MCF 10A (cell line): ENCODE measurements around the gene ZDHHC11. TPM values are rescaled to one million over a fixed set of nuclear protein-coding genes. Genes with fewer than 3 reads are reported as not detected.
"Not testable (repeated sequence)": the region's sequence is repeated elsewhere in the genome, so short reads cannot be mapped to it uniquely, and the experiment has no call there.

Experiments used
- BruUV-seq: library from RNA; stranded (reverse); fragments of 400-500 nt; replicated peaks from 2 replicates; lab custom pipeline; 2021; lab: Mats Ljungman, UMichigan
- CTCF ChIA-PET: fragments of 300-600 bp; sonication (Branson Sonifier 250); formaldehyde crosslinking; extraction: SDS; loops from one replicate; lab custom pipeline; 2021; ENCODE audit warnings: antibody characterized with exemption, inconsistent platforms; lab: Yijun Ruan, JAX
- POLR2A ChIA-PET: fragments of 300-600, 350-650 bp; sonication (Branson Sonifier 250); formaldehyde crosslinking; extraction: SDS; loops from one replicate; lab custom pipeline; 2020; ENCODE audit warnings: antibody characterized with exemption, inconsistent platforms; lab: Yijun Ruan, JAX
- DNase-seq: peaks from one replicate; pipeline ENCODE4 v3.0.0-alpha.2; 2018; ENCODE audit not compliant: unreplicated experiment
- H3K27ac Mint-ChIP-seq: one replicate; pipeline ENCODE4 v1.8.0; 2022; ENCODE audit warnings: mild to moderate bottlenecking, low read depth, mixed read lengths; ENCODE audit not compliant: unreplicated experiment
- H3K27me3 Mint-ChIP-seq: one replicate; pipeline ENCODE4 v1.8.0; 2022; ENCODE audit warnings: mixed read lengths; ENCODE audit not compliant: insufficient read depth, unreplicated experiment
- H3K36me3 Mint-ChIP-seq: one replicate; pipeline ENCODE4 v1.8.0; 2022; ENCODE audit warnings: mild to moderate bottlenecking, moderate library complexity, mixed read lengths; ENCODE audit not compliant: insufficient read depth, unreplicated experiment
- H3K4me1 Mint-ChIP-seq: one replicate; pipeline ENCODE4 v1.8.0; 2022; ENCODE audit warnings: mixed read lengths; ENCODE audit not compliant: insufficient read depth, unreplicated experiment
- H3K4me3 Mint-ChIP-seq: one replicate; pipeline ENCODE4 v1.8.0; 2022; ENCODE audit warnings: mild to moderate bottlenecking, moderate library complexity, mixed read lengths; ENCODE audit not compliant: unreplicated experiment
- H3K9me3 Mint-ChIP-seq: one replicate; pipeline ENCODE4 v1.8.0; 2022; ENCODE audit warnings: mixed read lengths; ENCODE audit not compliant: unreplicated experiment
- intact Hi-C: fragments of 100-400 bp; cut with micrococcal nuclease; formaldehyde crosslinking; loops from 2 replicates; pipeline ENCODE4 v1.14.1; 2022
- total RNA-seq: library from RNA; stranded (reverse); gene quantifications from 2 replicates; pipeline ENCODE4 v1.2.3, GENCODE V29; 2022
- TF ChIP-seq, protein P1 (sequence below): fragments of 200-600 bp; IDR thresholded peaks from one replicate; pipeline ENCODE4 v1.8.0; 2022; ENCODE audit warnings: antibody characterized with exemption, mild to moderate bottlenecking; ENCODE audit not compliant: unreplicated experiment

Gene ZDHHC11
- total RNA-seq, 1 experiment from 2014 or later = 2.0 TPM

DNA sequence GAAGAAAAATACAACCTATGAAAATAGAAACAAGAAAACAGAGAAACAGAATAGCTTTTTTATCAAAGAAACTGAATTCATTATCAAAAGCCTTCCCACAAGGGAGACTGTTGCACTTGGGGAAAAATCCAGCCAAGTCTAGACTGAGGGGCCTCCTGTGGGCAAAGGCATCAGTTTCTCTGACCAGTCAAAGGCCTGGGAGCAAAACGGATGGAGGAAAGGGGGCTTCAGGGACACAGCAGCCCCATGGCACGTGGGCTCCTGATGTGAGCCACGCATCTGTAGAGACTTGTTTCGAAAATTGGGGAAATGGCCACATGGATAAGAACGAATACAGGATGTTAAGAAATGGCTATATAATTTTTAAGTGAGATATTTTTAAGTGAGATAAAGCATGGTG, 87.4 kb downstream of the ZDHHC11 start:
- no TSS peak for BruUV-seq
- ChIA-PET CTCF (no interaction called here), POLR2A (interaction anchor here (0.7 kb wide), 1 partner anchor 150 kb away, joined by 3 read pairs; no protein-coding TSS in a partner anchor)

DNA sequence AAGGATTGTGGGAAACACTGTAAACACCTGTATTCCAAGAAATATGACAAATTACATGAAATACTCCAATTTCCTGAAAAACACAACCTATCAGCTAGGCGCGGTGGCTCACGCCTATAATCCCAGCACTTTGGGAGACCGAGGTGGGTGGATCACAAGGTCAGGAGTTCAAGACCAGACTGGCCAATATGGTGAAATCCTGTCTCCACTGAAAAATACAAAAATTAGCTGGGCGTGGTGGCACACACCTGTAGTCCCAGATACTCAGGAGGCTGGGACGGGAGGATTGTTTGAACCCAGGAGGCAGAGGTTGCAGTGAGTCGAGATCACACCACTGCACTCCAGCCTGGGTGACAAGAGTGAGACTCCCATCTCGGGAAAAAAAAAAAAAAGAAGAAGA, 87.8 kb downstream of the ZDHHC11 start:
- DNase-seq = not testable (repeated sequence)

More for the DNA sequence above, 87.4 kb downstream of the ZDHHC11 start:
- Mint-ChIP-seq H3K4me1 (no peaks in the 10 kb centered on the region), H3K36me3 (no peaks in the 10 kb centered on the region), H3K9me3 (no peaks in the 10 kb centered on the region), H3K4me3 (no peak overlapping the region), H3K27ac (no peak overlapping the region), H3K27me3 (no peaks in the 10 kb centered on the region)
- no peak for DNase-seq
- intact Hi-C loops = no loop called here
- TF ChIP-seq, protein P1, sequence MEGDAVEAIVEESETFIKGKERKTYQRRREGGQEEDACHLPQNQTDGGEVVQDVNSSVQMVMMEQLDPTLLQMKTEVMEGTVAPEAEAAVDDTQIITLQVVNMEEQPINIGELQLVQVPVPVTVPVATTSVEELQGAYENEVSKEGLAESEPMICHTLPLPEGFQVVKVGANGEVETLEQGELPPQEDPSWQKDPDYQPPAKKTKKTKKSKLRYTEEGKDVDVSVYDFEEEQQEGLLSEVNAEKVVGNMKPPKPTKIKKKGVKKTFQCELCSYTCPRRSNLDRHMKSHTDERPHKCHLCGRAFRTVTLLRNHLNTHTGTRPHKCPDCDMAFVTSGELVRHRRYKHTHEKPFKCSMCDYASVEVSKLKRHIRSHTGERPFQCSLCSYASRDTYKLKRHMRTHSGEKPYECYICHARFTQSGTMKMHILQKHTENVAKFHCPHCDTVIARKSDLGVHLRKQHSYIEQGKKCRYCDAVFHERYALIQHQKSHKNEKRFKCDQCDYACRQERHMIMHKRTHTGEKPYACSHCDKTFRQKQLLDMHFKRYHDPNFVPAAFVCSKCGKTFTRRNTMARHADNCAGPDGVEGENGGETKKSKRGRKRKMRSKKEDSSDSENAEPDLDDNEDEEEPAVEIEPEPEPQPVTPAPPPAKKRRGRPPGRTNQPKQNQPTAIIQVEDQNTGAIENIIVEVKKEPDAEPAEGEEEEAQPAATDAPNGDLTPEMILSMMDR = no peak

DNA sequence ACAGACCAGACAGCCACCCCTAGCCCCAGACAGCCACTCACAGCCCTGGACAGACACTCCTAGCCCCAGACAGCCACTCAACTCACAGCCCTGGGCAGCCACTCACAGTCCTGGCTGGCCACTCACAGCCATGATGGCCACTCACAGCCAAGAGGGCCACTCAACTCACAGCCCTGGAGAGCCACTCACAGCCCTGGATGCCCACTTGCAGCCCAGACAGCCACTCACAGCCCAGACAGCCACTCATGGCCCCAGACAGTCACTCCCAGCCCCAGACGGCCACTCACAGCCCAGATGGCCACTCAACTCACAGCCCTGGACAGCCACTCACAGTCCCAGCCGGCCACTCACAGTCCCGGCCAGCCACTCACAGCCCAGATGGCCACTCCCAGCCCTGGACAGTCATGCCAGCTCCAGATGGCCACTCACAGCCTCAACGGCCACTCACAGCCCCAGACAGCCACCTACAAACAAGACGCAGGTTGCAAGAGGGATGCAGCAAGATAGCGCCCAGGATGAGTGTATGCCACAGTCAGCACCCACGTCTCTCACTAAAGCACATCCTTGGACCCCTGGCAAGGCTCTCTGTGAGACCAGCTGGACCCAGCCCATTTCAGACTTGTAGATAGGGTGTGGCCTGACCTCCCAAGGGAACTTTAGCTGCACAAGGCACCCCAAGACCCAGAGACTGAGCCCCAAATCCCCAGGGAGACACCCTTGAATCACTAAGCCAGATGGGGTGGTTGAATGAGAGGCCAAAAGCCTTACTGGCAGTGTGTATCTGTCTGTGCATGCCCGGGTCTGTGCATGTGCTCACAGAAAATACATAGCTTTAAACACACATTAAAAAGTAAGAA, 88.7 kb downstream of the ZDHHC11 start:
- DNase-seq = no peak
- Mint-ChIP-seq H3K4me1 (no peaks in the 10 kb centered on the region), H3K9me3 (no peaks in the 10 kb centered on the region), H3K27ac (no peak overlapping the region), H3K4me3 (no peak overlapping the region), H3K36me3 (no peaks in the 10 kb centered on the region), H3K27me3 (no peaks in the 10 kb centered on the region)
- intact Hi-C loops = no loop called here
- CTCF ChIA-PET = interaction anchor here (0.6 kb wide), 1 partner anchor 88 kb away, joined by 3 read pairs; no protein-coding TSS in a partner anchor
- BruUV-seq = no TSS peak
- TF ChIP-seq, protein P1 = no peak
- POLR2A ChIA-PET = no interaction called here

More for the DNA sequence above, 87.8 kb downstream of the ZDHHC11 start:
- BruUV-seq, H3K4me3 Mint-ChIP-seq, H3K9me3 Mint-ChIP-seq, intact Hi-C loops, H3K27ac Mint-ChIP-seq, H3K36me3 Mint-ChIP-seq, H3K4me1 Mint-ChIP-seq, H3K27me3 Mint-ChIP-seq: not testable (repeated sequence)
- POLR2A ChIA-PET = interaction anchor here (0.7 kb wide), 1 partner anchor 150 kb away, joined by 3 read pairs; no protein-coding TSS in a partner anchor
- CTCF ChIA-PET = interaction anchor here (0.6 kb wide), 1 partner anchor 89 kb away, joined by 3 read pairs; no protein-coding TSS in a partner anchor

DNA sequence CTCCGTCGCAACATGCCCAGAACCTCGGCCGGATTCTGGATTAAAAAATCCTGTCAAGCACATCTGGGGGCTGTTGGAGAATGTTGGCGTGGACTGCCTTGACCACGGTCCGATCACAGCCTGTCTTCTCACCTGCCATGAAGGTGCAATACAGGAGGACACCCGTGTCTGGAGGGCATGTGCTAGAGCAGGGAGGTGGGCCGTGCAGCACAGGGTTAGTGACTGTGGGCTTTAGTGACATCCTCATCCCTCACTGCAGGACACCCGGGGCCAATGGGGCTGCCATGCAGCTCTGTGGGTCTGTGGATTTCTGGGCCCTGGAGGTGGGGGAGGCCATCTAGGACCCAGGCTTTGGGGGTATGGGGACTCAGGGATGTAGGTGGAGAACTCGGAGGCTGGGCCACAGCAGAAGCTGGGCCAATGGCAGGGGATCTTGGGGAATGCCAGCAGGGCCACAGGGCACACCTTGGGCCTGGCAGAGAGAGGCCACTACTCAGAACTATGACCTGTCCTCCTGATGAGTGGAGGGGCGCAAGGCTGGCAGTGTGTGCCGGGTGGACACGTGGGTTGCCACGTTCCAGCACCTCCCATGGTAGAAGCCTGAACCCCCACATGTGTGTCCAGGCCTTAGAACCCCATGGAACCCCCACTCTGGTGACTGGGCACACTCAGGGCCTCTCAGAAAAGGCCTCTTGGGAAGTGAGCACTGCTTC, 89.6 kb downstream of the ZDHHC11 start:
- Mint-ChIP-seq H3K27me3 (no peaks in the 10 kb centered on the region), H3K4me1 (no peaks in the 10 kb centered on the region), H3K36me3 (no peaks in the 10 kb centered on the region), H3K27ac (no peak overlapping the region), H3K9me3 (no peaks in the 10 kb centered on the region), H3K4me3 (no peak overlapping the region)
- no peak for DNase-seq
- CTCF ChIA-PET = no interaction called here
- TF ChIP-seq, protein P1 = no peak
- intact Hi-C loops = no loop called here
- BruUV-seq = no TSS peak
- POLR2A ChIA-PET = no interaction called here
